PC-3 (cell line): ENCODE results near the gene WDSUB1. TPM values are rescaled to one million over a fixed set of nuclear protein-coding genes. Genes with fewer than 3 reads are reported as not detected.

Experiments
- ATAC-seq: fragments of 200-7000 bp; cut with Tn5 transposase; 2 replicates; pipeline ENCODE4 v1.9.1; 2020; ENCODE audit warnings: mild to moderate bottlenecking, moderate library complexity
- BruUV-seq: library from RNA; stranded (reverse); fragments of 400-500 nt; replicated peaks from 2 replicates; lab custom pipeline; 2021; lab: Mats Ljungman, UMichigan
- CTCF ChIA-PET: fragments of 300-600 bp; sonication (Branson Sonifier 250); formaldehyde crosslinking; loops from one replicate; lab custom pipeline; 2022; ENCODE audit warnings: antibody characterized with exemption; lab: Charles Lee
- POLR2A ChIA-PET: fragments of 300-600 bp; sonication (Branson Sonifier 250); formaldehyde crosslinking; loops from one replicate; lab custom pipeline; 2022; ENCODE audit warnings: antibody characterized with exemption; ENCODE audit not compliant: unreplicated experiment; lab: Charles Lee
- DNase-seq: peaks from one replicate; pipeline ENCODE4 v3.0.0-alpha.2; 2015
- H2AFZ ChIP-seq: fragments of 300-600 bp; sonication (generic); 2 replicates; pipeline ENCODE4 v1.6.0; 2016; ENCODE audit warnings: antibody characterized with exemption, low read length
- H3F3A ChIP-seq: fragments of 300-600 bp; sonication (generic); one replicate; pipeline ENCODE4 v1.6.0; 2017; ENCODE audit warnings: antibody characterized with exemption, low read length, control low read depth, mild to moderate bottlenecking; ENCODE audit not compliant: unreplicated experiment
- H3K27ac ChIP-seq: fragments of 300-600 bp; sonication (generic); 2 replicates; pipeline ENCODE4 v1.5.1; 2016; ENCODE audit warnings: mild to moderate bottlenecking, low read length
- H3K27me3 ChIP-seq: fragments of 300-600 bp; sonication (generic); 2 replicates; pipeline ENCODE4 v1.6.1; 2016; ENCODE audit warnings: low read length, mixed read lengths
- H3K36me3 ChIP-seq: fragments of 300-600 bp; sonication (generic); 2 replicates; pipeline ENCODE4 v1.6.1; 2016; ENCODE audit warnings: low read depth, mixed run types, low read length, mixed read lengths
- H3K4me1 ChIP-seq: fragments of 300-600 bp; sonication (generic); 2 replicates; pipeline ENCODE4 v1.5.1; 2016; ENCODE audit warnings: low read length; ENCODE audit not compliant: insufficient read depth
- H3K4me2 ChIP-seq: fragments of 300-600 bp; sonication (generic); 2 replicates; pipeline ENCODE4 v1.6.0; 2016; ENCODE audit warnings: low read length
- H3K4me3 ChIP-seq: fragments of 300-600 bp; sonication (generic); 2 replicates; pipeline ENCODE4 v1.5.1; 2016; ENCODE audit warnings: mild to moderate bottlenecking, low read length, mixed read lengths
- H3K79me2 ChIP-seq: fragments of 300-600 bp; sonication (generic); 2 replicates; pipeline ENCODE4 v1.6.1; 2017; ENCODE audit warnings: low read length, mixed read lengths
- H3K9ac ChIP-seq: fragments of 300-600 bp; sonication (generic); 2 replicates; pipeline ENCODE4 v1.6.0; 2016; ENCODE audit warnings: mild to moderate bottlenecking, low read length
- H3K9me2 ChIP-seq: fragments of 300-600 bp; sonication (generic); replicated peaks from 2 replicates; pipeline ENCODE4 v1.6.1; 2016; ENCODE audit warnings: mixed run types, low read length, mixed read lengths
- H3K9me3 ChIP-seq: fragments of 300-600 bp; sonication (generic); 2 replicates; pipeline ENCODE4 v1.6.1; 2016; ENCODE audit warnings: low read length, mixed read lengths
- H4K20me1 ChIP-seq: fragments of 300-600 bp; sonication (generic); 2 replicates; pipeline ENCODE4 v1.6.1; 2016; ENCODE audit warnings: low read length, mixed read lengths
- EZH2 ChIP-seq: fragments of 300-600 bp; sonication (generic); IDR thresholded peaks from one replicate; pipeline ENCODE4 v1.6.1; 2017; ENCODE audit warnings: antibody characterized with exemption, mild to moderate bottlenecking, low read length; ENCODE audit not compliant: unreplicated experiment
- EZH2phosphoT487 ChIP-seq: fragments of 300-600 bp; sonication (generic); IDR thresholded peaks from 2 replicates; pipeline ENCODE4 v1.6.1; 2018; ENCODE audit warnings: mild to moderate bottlenecking, antibody characterized with exemption, low read length, borderline replicate concordance
- intact Hi-C: fragments of 100-400 bp; cut with micrococcal nuclease; formaldehyde crosslinking; loops from 2 replicates; pipeline ENCODE4 v1.9.0; 2023
- total RNA-seq: library from RNA; depleted of rRNA; stranded (reverse); fragments of >200 nt; gene quantifications from 2 replicates; pipeline ENCODE4 v1.2.3, GENCODE V29; 2014
- TF ChIP-seq, protein P1 (sequence below): fragments of 300-600 bp; sonication (generic); conservative IDR thresholded peaks from 2 replicates; pipeline ENCODE4 v1.5.1; 2017; ENCODE audit warnings: antibody characterized with exemption, low read depth, mild to moderate bottlenecking, low read length

Gene WDSUB1
- total RNA-seq, 1 experiment from 2014 or later = 6.6 TPM

- Histone ChIP-seq H2AFZ (no peak overlapping the region), H3K27ac (no peak overlapping the region), H3K9me2 (no peaks in the 10 kb centered on the region), H3K4me2 (no peak overlapping the region), H3K27me3 (no peaks in the 10 kb centered on the region), H4K20me1 (no peaks in the 10 kb centered on the region), H3K9me3 (no peaks in the 10 kb centered on the region), H3K4me3 (no peak overlapping the region), H3K9ac (no peak overlapping the region), H3K4me1 (peaks cover 8% of the 10 kb centered on the region), H3K79me2 (no peaks in the 10 kb centered on the region), H3F3A (no peaks in the 10 kb centered on the region), H3K36me3 (no peaks in the 10 kb centered on the region)
- TF ChIP-seq, protein P1, sequence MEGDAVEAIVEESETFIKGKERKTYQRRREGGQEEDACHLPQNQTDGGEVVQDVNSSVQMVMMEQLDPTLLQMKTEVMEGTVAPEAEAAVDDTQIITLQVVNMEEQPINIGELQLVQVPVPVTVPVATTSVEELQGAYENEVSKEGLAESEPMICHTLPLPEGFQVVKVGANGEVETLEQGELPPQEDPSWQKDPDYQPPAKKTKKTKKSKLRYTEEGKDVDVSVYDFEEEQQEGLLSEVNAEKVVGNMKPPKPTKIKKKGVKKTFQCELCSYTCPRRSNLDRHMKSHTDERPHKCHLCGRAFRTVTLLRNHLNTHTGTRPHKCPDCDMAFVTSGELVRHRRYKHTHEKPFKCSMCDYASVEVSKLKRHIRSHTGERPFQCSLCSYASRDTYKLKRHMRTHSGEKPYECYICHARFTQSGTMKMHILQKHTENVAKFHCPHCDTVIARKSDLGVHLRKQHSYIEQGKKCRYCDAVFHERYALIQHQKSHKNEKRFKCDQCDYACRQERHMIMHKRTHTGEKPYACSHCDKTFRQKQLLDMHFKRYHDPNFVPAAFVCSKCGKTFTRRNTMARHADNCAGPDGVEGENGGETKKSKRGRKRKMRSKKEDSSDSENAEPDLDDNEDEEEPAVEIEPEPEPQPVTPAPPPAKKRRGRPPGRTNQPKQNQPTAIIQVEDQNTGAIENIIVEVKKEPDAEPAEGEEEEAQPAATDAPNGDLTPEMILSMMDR = no peak
- TF ChIP-seq EZH2phosphoT487 = no peak
- TF ChIP-seq EZH2 = no peak
- no TSS peak for BruUV-seq
- CTCF ChIA-PET = no interaction called here
- ATAC-seq (no peak), DNase-seq (no peak)
- intact Hi-C loops = no loop called here
- POLR2A ChIA-PET = no interaction called here
Measured at GRCh38 chr2:159266554-159266953, 19.9 kb downstream of the WDSUB1 start.

DNA sequence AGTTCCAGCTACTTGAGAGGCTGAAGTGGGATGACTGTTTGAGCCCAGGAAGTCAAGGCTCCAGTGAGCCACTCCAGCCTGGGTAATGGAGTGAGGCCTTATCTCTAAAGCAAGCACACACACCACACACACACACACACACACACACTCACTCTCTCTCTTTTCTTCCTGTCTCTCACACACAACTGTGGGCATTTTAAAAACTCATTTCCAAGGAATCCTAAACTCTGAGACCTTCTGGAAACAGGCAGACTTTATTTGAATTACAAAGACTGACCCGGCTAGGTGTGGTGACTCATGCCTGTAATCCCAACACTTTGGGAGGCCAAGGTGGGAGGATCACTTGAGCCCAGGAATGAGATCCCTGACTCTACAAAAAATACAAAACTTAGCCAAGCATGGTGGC, 21.3 kb downstream of the WDSUB1 start:
- no peaks in the 10 kb centered on the region for H3F3A ChIP-seq
- H3K79me2 ChIP-seq = no peaks in the 10 kb centered on the region
- DNase-seq (peak; percentile 70), ATAC-seq (peak; percentile 76)
- H4K20me1 ChIP-seq = no peaks in the 10 kb centered on the region
- intact Hi-C loops = no loop called here
- H3K4me2 ChIP-seq = no peak overlapping the region
- H3K9me3 ChIP-seq = no peaks in the 10 kb centered on the region
- no peak overlapping the region for H3K4me3 ChIP-seq
- 0 out of 2 replicates have a peak, but pooled peaks cover 3% of the 10 kb centered on the region for H3K36me3 ChIP-seq
- H3K27ac ChIP-seq = 0 out of 2 replicates have a peak overlapping the region, but pooled peaks have one; percentile 5
- no peaks in the 10 kb centered on the region for H3K9me2 ChIP-seq
- H3K9ac ChIP-seq = no peak overlapping the region
- peaks cover 8% of the 10 kb centered on the region for H3K4me1 ChIP-seq
- no peak overlapping the region for H2AFZ ChIP-seq
- CTCF ChIA-PET = no interaction called here
- TF ChIP-seq EZH2 (no peak), EZH2phosphoT487 (no peak)
- TF ChIP-seq, protein P1 = no peak
- no TSS peak for BruUV-seq
- no peaks in the 10 kb centered on the region for H3K27me3 ChIP-seq
- POLR2A ChIA-PET = no interaction called here

DNA sequence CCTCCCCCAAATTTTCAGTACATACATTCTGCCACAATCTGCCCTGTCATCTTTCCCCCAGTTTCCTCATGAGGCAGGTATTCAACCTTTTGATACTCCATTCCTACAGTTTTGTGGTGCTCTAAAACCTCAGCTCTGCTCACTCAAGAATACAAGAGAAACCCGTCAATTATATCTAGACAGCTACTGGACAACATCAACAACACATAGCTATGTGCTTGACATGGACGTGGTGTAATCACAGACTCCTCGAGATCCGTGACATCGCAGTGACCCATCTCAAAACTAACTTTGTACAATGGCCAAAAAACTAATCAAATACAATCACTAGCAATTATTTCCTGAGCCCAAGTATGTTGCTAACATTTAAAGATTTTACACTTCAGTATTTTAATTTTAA, 23.6 kb downstream of the WDSUB1 start:
- ChIA-PET CTCF (no interaction called here), POLR2A (no interaction called here)
- no TSS peak for BruUV-seq
- Histone ChIP-seq H3K36me3 (0 out of 2 replicates have a peak, but pooled peaks cover 3% of the 10 kb centered on the region), H3F3A (no peaks in the 10 kb centered on the region), H3K9me3 (no peaks in the 10 kb centered on the region), H3K9ac (no peak overlapping the region), H3K27ac (no peak overlapping the region), H3K79me2 (no peaks in the 10 kb centered on the region), H3K4me3 (no peak overlapping the region), H2AFZ (no peak overlapping the region), H3K27me3 (no peaks in the 10 kb centered on the region), H4K20me1 (no peaks in the 10 kb centered on the region), H3K4me2 (no peak overlapping the region), H3K9me2 (no peaks in the 10 kb centered on the region), H3K4me1 (peaks cover 8% of the 10 kb centered on the region)
- DNase-seq (no peak), ATAC-seq (no peak)
- intact Hi-C loops = no loop called here
- TF ChIP-seq EZH2 (no peak), EZH2phosphoT487 (no peak)
- TF ChIP-seq, protein P1 = no peak
